Measurements from ENCODE around the gene TRIM6. TPM values are rescaled to one million over a fixed set of nuclear protein-coding genes. Genes with fewer than 3 reads are reported as not detected.

The TRIM6 gene
- total and polyA plus RNA-seq, 7 donors, result 0.26 to 0.78 (median 0.40) TPM; not detected in 1

DNA sequence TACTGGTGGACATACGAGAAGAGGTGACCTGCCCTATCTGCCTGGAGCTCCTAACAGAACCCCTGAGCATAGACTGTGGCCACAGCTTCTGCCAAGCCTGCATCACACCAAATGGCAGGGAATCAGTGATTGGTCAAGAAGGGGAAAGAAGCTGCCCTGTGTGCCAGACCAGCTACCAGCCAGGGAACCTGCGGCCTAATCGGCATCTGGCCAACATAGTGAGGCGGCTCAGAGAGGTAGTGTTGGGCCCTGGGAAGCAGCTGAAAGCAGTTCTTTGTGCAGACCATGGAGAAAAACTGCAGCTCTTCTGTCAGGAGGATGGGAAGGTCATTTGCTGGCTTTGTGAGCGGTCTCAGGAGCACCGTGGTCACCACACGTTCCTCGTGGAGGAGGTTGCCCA, 6.9 kb downstream of the TRIM6 start:
- H3K27ac ChIP-seq, result no peak overlapping the region
- no peak overlapping the region for H3K4me3 ChIP-seq
- ATAC-seq, result no peak
- intact Hi-C loops (cut with DNase I), result no loop called here
- WGBS, 3 donors, result 89 to 92% (median 90%) methylated on average over 8 of the region's 8 CpGs
- no peaks in the 10 kb centered on the region for H3K9me3 ChIP-seq
- H3K27me3 ChIP-seq (ENCODE audit: insufficient read depth in 3 of 3, low read length in 2 of 3), result no peaks in the 10 kb centered on the region
- no peaks in the 10 kb centered on the region for H3K4me1 ChIP-seq
- no peak for DNase-seq
- peaks cover 0 to 2% of the 10 kb centered on the region in 2 donors for H3K36me3 ChIP-seq (ENCODE audit: insufficient read depth in 1 of 2, low read depth in 1 of 2)
- TF ChIP-seq, protein P1, sequence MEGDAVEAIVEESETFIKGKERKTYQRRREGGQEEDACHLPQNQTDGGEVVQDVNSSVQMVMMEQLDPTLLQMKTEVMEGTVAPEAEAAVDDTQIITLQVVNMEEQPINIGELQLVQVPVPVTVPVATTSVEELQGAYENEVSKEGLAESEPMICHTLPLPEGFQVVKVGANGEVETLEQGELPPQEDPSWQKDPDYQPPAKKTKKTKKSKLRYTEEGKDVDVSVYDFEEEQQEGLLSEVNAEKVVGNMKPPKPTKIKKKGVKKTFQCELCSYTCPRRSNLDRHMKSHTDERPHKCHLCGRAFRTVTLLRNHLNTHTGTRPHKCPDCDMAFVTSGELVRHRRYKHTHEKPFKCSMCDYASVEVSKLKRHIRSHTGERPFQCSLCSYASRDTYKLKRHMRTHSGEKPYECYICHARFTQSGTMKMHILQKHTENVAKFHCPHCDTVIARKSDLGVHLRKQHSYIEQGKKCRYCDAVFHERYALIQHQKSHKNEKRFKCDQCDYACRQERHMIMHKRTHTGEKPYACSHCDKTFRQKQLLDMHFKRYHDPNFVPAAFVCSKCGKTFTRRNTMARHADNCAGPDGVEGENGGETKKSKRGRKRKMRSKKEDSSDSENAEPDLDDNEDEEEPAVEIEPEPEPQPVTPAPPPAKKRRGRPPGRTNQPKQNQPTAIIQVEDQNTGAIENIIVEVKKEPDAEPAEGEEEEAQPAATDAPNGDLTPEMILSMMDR (IDR thresholded peaks at IDR 0.05), result no peak

DNA sequence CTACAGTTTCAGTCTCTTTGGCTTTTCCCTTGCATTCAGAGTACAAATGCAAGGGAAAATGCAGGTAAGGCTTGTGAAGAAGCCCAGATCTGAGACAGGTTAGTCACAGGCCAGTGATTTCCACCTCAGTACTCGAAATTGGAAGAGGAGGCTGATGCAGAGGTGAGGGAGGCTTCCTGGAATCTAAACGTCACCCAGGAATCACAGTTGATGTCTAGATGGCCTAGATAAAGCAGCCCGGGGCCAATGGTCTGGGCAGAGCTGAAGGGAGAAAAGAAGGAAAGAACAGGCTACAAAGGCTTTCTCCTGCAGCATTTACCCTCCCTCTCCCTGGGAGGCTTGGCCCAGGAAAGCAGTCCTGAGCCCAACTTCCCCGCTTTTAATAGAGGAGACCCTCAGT, 8.5 kb downstream of the TRIM6 start:
- no peak overlapping the region for H3K27ac ChIP-seq
- H3K27me3 ChIP-seq (ENCODE audit: insufficient read depth in 3 of 3, low read length in 2 of 3), result no peaks in the 10 kb centered on the region
- H3K4me3 ChIP-seq, result no peak overlapping the region
- WGBS, 3 donors, result 67 to 80% (median 71%) methylated on average over 4 of the region's 4 CpGs
- ATAC-seq (no peak), DNase-seq (no peak)
- TF ChIP-seq, protein P1 (IDR thresholded peaks at IDR 0.05), result no peak
- intact Hi-C loops (cut with DNase I), result no loop called here
- H3K9me3 ChIP-seq, result no peaks in the 10 kb centered on the region
- peaks cover 0 to 2% of the 10 kb centered on the region in 2 donors for H3K36me3 ChIP-seq (ENCODE audit: insufficient read depth in 1 of 2, low read depth in 1 of 2)
- H3K4me1 ChIP-seq, result no peaks in the 10 kb centered on the region

DNA sequence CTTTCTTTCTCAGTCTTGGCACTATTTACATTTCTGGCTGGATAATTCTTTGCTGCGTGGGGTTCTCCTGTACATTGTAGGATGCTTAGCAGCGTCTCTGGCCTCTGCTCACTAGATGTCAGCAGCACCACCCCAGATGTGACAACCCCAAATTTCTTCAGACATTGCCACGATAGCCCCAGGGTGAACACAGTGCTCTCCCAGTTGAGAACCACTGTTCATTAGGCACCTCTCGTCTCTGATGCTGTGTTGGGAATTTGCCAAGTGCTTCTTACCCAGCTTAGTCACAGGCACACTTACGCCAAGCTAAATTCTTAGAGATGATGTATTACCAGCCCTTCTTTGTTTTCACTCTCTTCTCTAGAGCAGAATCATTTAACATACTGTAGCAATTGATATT, 9.4 kb downstream of the TRIM6 start:
- no peak for ATAC-seq
- Histone ChIP-seq H3K4me3 (no peak overlapping the region), H3K27ac (no peak overlapping the region), H3K27me3 (ENCODE audit: insufficient read depth in 3 of 3, low read length in 2 of 3) (no peaks in the 10 kb centered on the region), H3K4me1 (no peaks in the 10 kb centered on the region), H3K36me3 (ENCODE audit: insufficient read depth in 1 of 2, low read depth in 1 of 2) (peaks cover 0 to 2% of the 10 kb centered on the region in 2 donors), H3K9me3 (no peaks in the 10 kb centered on the region)
- intact Hi-C loops (cut with DNase I), result no loop called here
- TF ChIP-seq, protein P1 (IDR thresholded peaks at IDR 0.05), result no peak
- no peak for DNase-seq
- WGBS, 3 donors, result 47 to 63% (median 53%) methylated on average over 5 of the region's 5 CpGs

DNA sequence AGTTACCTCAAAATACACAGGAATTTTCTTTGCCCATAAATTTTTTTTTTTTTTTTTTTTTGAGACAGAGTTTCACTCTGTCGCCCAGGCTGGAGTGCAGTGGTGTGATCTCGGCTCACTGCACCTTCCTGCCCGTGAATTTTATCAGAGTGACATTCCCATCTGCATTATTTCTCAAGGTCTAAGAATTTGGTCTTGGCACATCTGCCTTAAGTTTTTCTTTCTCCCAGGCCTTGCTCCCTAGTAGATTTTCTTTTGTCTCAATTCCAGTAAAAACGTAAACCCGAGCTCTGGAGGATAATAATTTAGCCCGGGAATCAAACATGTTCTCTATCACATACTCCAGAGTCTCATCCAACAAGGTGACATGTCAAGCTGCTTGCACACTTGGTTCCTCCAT, 12.4 kb downstream of the TRIM6 start:
- no peaks in the 10 kb centered on the region for H3K27me3 ChIP-seq (ENCODE audit: insufficient read depth in 3 of 3, low read length in 2 of 3)
- H3K4me3 ChIP-seq, result no peak overlapping the region
- peaks cover 0 to 2% of the 10 kb centered on the region in 2 donors for H3K36me3 ChIP-seq (ENCODE audit: insufficient read depth in 1 of 2, low read depth in 1 of 2)
- no peaks in the 10 kb centered on the region for H3K9me3 ChIP-seq
- intact Hi-C loops (cut with DNase I), result no loop called here
- TF ChIP-seq, protein P1 (IDR thresholded peaks at IDR 0.05), result no peak
- no peak for DNase-seq
- 54 to 74% (median 72%) methylated on average over 6 of the region's 6 CpGs for WGBS, 3 donors
- ATAC-seq, result no peak
- H3K4me1 ChIP-seq, result no peaks in the 10 kb centered on the region
- no peak overlapping the region for H3K27ac ChIP-seq

DNA sequence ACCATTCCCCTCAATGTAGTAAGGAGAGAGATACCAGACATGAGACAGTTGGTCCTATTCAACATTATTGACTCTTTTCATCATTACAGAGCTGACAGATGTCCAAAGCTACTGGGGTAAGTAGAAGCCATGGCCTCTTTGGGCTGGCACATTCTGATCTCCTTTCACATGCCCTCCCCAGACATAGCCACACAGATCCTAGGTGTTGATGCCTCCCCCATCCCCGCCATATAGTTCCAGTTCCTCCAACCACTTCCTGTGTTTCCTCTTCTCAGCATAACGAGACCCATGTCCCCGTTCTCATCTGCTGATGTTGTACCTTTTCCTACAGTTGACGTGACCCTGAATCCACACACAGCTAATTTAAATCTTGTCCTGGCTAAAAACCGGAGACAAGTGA, 14.0 kb downstream of the TRIM6 start:
- Histone ChIP-seq H3K9me3 (no peaks in the 10 kb centered on the region), H3K27me3 (ENCODE audit: insufficient read depth in 3 of 3, low read length in 2 of 3) (no peaks in the 10 kb centered on the region), H3K27ac (no peak overlapping the region), H3K4me1 (no peaks in the 10 kb centered on the region), H3K36me3 (ENCODE audit: insufficient read depth in 1 of 2, low read depth in 1 of 2) (peaks cover 0 to 2% of the 10 kb centered on the region in 2 donors), H3K4me3 (no peak overlapping the region)
- intact Hi-C loops (cut with DNase I), result no loop called here
- no peak for DNase-seq
- TF ChIP-seq, protein P1 (IDR thresholded peaks at IDR 0.05), result no peak
- WGBS, 3 donors, result 77 to 87% (median 80%) methylated on average over 5 of the region's 5 CpGs
- ATAC-seq, result no peak

Data from psoas muscle (tissue), 8 donors.